AG10803 (cell line): ENCODE results near the gene GREM2.
A peak's percentile ranks its signal among the peaks of the same experiment; 100 is the strongest.

ENCODE experiments used
- DNase-seq: peaks from one replicate; pipeline ENCODE4 v3.0.0; 2010; ENCODE audit warnings: low read depth
- H3K4me3 ChIP-seq: 2 replicates; pipeline ENCODE4 v1.5.1; 2011; ENCODE audit warnings: mild to moderate bottlenecking, low read length, control low read depth
- CTCF ChIP-seq: conservative IDR thresholded peaks from 2 replicates; pipeline ENCODE4 v1.5.1; 2011; ENCODE audit warnings: mild to moderate bottlenecking, low read length, control low read depth, inconsistent platforms

The GREM2 gene

GRCh38 chr1:240517891-240518290 is 94.1 kb downstream of the GREM2 start:
- TF ChIP-seq CTCF = no peak
- no peak for DNase-seq
- no peak overlapping the region for H3K4me3 ChIP-seq

GRCh38 chr1:240516069-240516468 is 95.9 kb downstream of the GREM2 start:
- H3K4me3 ChIP-seq = no peak overlapping the region
- TF ChIP-seq CTCF = no peak
- no peak for DNase-seq

GRCh38 chr1:240515505-240515904 is 96.5 kb downstream of the GREM2 start:
- DNase-seq = no peak
- no peak for TF ChIP-seq CTCF
- no peak overlapping the region for H3K4me3 ChIP-seq

GRCh38 chr1:240511789-240512188 is 100.2 kb downstream of the GREM2 start:
- no peak overlapping the region for H3K4me3 ChIP-seq
- TF ChIP-seq CTCF = no peak
- no peak for DNase-seq

- peak; percentile 74 for DNase-seq
- H3K4me3 ChIP-seq = no peak overlapping the region
- no peak for TF ChIP-seq CTCF
Measured at GRCh38 chr1:240508950-240509349, 103.0 kb downstream of the GREM2 start.

- no peak for DNase-seq
- no peak for TF ChIP-seq CTCF
- no peak overlapping the region for H3K4me3 ChIP-seq
Measured at GRCh38 chr1:240508201-240508600, 103.8 kb downstream of the GREM2 start.

- DNase-seq = no peak
- TF ChIP-seq CTCF = no peak
- no peak overlapping the region for H3K4me3 ChIP-seq
Measured at GRCh38 chr1:240506176-240506575, 105.8 kb downstream of the GREM2 start.
